Left lung (tissue), 10 donors: Measurements from ENCODE around the gene USP19. TPM values are rescaled to one million over a fixed set of nuclear protein-coding genes. Genes with fewer than 3 reads are reported as not detected.

Experiments
- ATAC-seq: fragments of 200-7000 bp; cut with Tn5 transposase; one replicate; pipeline ENCODE4 v1.9.1; 2020; ENCODE audit warnings: moderate library complexity
- DNase-seq, 4 donors: peaks; one replicate each; pipeline ENCODE4 v3.0.0-alpha.2; 2013 to 2020
- H3K27ac ChIP-seq, 2 donors: fragments of 200-600 bp; sonication (generic) in 1 of 2; one replicate each; pipeline versions ENCODE4 v1.5.0 to v1.8.0; 2020 to 2021
- H3K27me3 ChIP-seq, 2 donors: fragments of 200-600 bp; sonication (generic) in 1 of 2; one replicate each; pipeline versions ENCODE4 v1.5.0 to v1.8.0; 2020 to 2021
- H3K36me3 ChIP-seq, 2 donors: fragments of 200-600 bp; sonication (generic) in 1 of 2; one replicate each; pipeline versions ENCODE4 v1.5.0 to v1.8.0; 2020 to 2021
- H3K4me1 ChIP-seq, 2 donors: fragments of 200-600 bp; one replicate each; pipeline ENCODE4 v1.8.0; 2021
- H3K4me3 ChIP-seq, 2 donors: fragments of 200-600 bp; sonication (generic) in 1 of 2; one replicate each; pipeline versions ENCODE4 v1.5.0 to v1.8.0; 2020 to 2021; ENCODE audit warnings: mild to moderate bottlenecking in 1 of 2
- H3K9me3 ChIP-seq, 2 donors: fragments of 200-600 bp; sonication (generic) in 1 of 2; one replicate each; pipeline versions ENCODE4 v1.5.0 to v1.8.0; 2020 to 2021
- intact Hi-C, 2 donors: fragments of 100-400 bp; cut with DNase I; formaldehyde crosslinking; loops; one replicate each; pipeline versions ENCODE4 v1.11.2 to v1.14.2; 2022
- polyA plus RNA-seq, 6 donors: library from polyadenylated mRNA; unstranded; fragments of 120-200 nt; gene quantifications; one replicate each; pipeline ENCODE4 v1.2.1, GENCODE V29; 2013; ENCODE audit not compliant: insufficient read length in 6 of 6
- total RNA-seq, 2 donors: library from RNA; stranded (reverse); fragmentation: NEBNext Ultra II Directional; extraction: Animal tissue kit (Norgen Biotek cat#: 25700); gene quantifications; one replicate each; pipeline ENCODE4 v1.2.1, GENCODE V29; 2021
- TF ChIP-seq, protein P1 (sequence below), 2 donors: fragments of 200-600 bp; sonication (generic) in 1 of 2; IDR thresholded peaks; one replicate each; pipeline versions ENCODE4 v1.5.0 to v1.8.0; 2021; ENCODE audit warnings: antibody characterized with exemption in 2 of 2
- donor health status: DM: no; HTN: yes; CAD: no.
- donor health status: DM: no; HTN: no; CAD: no.

Gene USP19
- total and polyA plus RNA-seq, 8 donors = 42.8 to 55.0 (median 49.8) TPM

DNA sequence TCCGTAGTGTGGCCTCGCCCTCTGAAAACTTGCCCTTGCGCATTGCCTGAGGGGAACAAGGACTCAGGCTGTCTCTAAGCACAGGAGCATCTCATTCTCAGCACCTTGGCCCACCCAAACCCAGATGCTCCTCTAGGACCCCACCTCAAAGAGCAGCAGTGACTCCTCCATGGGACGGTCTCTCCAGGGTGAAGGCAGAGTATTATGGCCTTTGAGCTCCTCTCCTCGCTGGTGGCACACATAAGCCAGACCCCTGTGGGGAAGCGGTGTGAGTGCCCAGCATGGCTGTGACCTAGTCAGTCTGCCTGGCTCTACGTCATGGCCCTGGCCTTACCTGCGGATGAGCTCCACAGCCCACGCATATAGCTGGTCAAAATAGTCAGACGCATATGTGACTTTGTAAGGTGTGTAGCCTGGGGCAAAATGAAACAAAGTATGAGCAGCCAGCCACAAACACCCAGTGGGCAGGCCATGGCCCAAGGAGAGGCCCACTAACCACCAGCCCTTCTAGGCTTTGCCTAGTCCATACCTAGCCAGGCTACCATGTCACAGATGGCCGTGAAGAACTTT is 20.5 kb downstream of the USP19 start:
- peaks cover 0 to 17% of the 10 kb centered on the region in 2 donors for H3K4me1 ChIP-seq
- TF ChIP-seq, protein P1, sequence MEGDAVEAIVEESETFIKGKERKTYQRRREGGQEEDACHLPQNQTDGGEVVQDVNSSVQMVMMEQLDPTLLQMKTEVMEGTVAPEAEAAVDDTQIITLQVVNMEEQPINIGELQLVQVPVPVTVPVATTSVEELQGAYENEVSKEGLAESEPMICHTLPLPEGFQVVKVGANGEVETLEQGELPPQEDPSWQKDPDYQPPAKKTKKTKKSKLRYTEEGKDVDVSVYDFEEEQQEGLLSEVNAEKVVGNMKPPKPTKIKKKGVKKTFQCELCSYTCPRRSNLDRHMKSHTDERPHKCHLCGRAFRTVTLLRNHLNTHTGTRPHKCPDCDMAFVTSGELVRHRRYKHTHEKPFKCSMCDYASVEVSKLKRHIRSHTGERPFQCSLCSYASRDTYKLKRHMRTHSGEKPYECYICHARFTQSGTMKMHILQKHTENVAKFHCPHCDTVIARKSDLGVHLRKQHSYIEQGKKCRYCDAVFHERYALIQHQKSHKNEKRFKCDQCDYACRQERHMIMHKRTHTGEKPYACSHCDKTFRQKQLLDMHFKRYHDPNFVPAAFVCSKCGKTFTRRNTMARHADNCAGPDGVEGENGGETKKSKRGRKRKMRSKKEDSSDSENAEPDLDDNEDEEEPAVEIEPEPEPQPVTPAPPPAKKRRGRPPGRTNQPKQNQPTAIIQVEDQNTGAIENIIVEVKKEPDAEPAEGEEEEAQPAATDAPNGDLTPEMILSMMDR (IDR thresholded peaks at IDR 0.05) = no peak
- no peaks in the 10 kb centered on the region for H3K27me3 ChIP-seq
- ATAC-seq (no peak), DNase-seq (peak in 1 of 4 donors; percentile 20)
- H3K27ac ChIP-seq = no peak overlapping the region
- peaks cover 0 to 66% of the 10 kb centered on the region in 2 donors for H3K36me3 ChIP-seq
- intact Hi-C loops = no loop called here
- H3K9me3 ChIP-seq = no peaks in the 10 kb centered on the region
- no peak overlapping the region for H3K4me3 ChIP-seq

- Histone ChIP-seq H3K36me3 (peaks cover 0 to 66% of the 10 kb centered on the region in 2 donors), H3K9me3 (no peaks in the 10 kb centered on the region), H3K4me1 (peaks cover 7 to 19% of the 10 kb centered on the region in 2 donors), H3K27ac (no peak overlapping the region), H3K27me3 (no peaks in the 10 kb centered on the region), H3K4me3 (no peak overlapping the region)
- peak in 1 of 4 donors; percentile 57 for DNase-seq
- TF ChIP-seq, protein P1 (IDR thresholded peaks at IDR 0.05) = no peak
- ATAC-seq = no peak
- intact Hi-C loops = no loop called here
Measured at GRCh38 chr3:49098910-49099630, 21.6 kb downstream of the USP19 start.

- no peak overlapping the region for H3K27ac ChIP-seq
- peaks cover 0 to 66% of the 10 kb centered on the region in 2 donors for H3K36me3 ChIP-seq
- no peaks in the 10 kb centered on the region for H3K27me3 ChIP-seq
- ATAC-seq = no peak
- H3K9me3 ChIP-seq = no peaks in the 10 kb centered on the region
- TF ChIP-seq, protein P1 (IDR thresholded peaks at IDR 0.05) = no peak
- intact Hi-C loops = no loop called here
- H3K4me1 ChIP-seq = peaks cover 7 to 13% of the 10 kb centered on the region in 2 donors
- no peak overlapping the region for H3K4me3 ChIP-seq
- DNase-seq = peak in 1 of 4 donors; percentile 24
Measured at GRCh38 chr3:49098429-49098828, 22.2 kb downstream of the USP19 start.

DNA sequence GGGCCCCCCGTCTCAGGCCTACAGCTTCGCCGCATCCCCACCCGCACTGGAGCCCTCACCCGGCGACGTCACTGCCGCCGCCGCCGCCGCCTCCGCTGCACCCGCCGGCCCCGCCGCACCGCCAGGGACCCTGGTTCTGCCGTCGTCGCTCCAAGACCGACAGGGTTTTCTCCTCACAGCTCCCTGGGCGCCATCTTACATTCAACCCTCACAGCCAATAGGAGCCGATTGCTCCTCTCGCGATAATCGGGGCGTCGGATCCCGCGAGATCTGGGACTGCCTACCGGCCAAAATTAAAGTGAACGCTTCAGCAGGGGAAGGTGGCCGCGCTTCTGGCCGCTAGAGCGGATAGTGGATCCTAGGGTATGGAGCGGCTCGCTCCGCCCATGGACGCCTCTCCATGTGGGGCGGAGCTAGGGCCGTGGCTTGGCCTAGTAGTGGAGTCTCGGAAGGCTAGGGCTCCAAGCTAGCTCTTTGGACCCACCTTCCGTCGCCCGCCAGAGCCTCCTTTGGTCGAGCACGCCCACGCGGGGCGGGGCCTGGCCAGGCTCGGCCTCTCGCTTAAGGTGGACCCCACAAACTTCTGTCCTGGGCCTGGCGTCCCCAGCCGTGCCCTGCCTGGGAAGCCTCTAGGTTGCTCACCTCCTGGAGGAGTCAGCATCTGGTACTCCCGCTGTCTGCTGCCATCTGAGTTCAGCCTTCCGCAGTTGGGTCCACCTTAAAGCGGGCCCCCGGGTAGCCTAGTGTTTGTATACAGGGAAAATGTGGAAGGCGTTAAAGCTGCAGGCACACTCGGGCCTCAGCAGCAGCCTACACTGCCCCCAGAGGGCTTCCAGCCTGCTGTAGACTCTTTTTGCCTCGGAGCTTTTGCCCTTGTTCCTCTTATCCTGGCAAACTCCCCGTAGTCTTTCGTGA is 26.5 kb downstream of the USP19 start, which contains the start of gene QRICH1:
TSS of gene QRICH1 (minus strand) at position 219 of the 915 bp plus-strand sequence. CDS start 17,054 bp downstream, outside the sequence.
- no peaks in the 10 kb centered on the region for H3K9me3 ChIP-seq
- H3K4me3 ChIP-seq = peak within 1 kb of the TSS; percentile 90 to 96
- H3K27ac ChIP-seq = peak within 1 kb of the TSS; percentile 92 to 95
- H3K27me3 ChIP-seq = no peaks in the 10 kb centered on the region
- peak; percentile 93 for ATAC-seq
- peak; percentile 98 to 99 (median 98) for DNase-seq
- H3K4me1 ChIP-seq = peaks cover 15 to 36% of the 10 kb centered on the region in 2 donors
- peaks cover 0 to 32% of the 10 kb centered on the region in 2 donors for H3K36me3 ChIP-seq
- TF ChIP-seq, protein P1 (IDR thresholded peaks at IDR 0.05) = peak; percentile 30 to 45
- intact Hi-C loops = no loop called here
